RPMI7951 (cell line): Measurements from ENCODE around the gene ISOC2. TPM values are rescaled to one million over a fixed set of nuclear protein-coding genes. Genes with fewer than 3 reads are reported as not detected.
A peak's percentile ranks its signal among the peaks of the same experiment; 100 is the strongest.

Experiments
- DNase-seq: peaks from one replicate; pipeline ENCODE4 v3.0.0-alpha.2; 2012; ENCODE audit warnings: low read depth
- total RNA-seq: library from RNA; depleted of rRNA; stranded (reverse); fragments of >200 nt; shearing (Covaris generic); gene quantifications from 2 replicates; pipeline ENCODE4 v1.2.3, GENCODE V29; 2014

ISOC2 gene
- total RNA-seq, 1 experiment from 2014 or later, result 81.9 TPM

GRCh38 chr19:55489711-55490477 is 28.5 kb upstream of the ISOC2 start:
- DNase-seq, result no peak

- DNase-seq, result no peak
Observed at GRCh38 chr19:55488986-55489710, 27.7 kb upstream of the ISOC2 start.

DNA sequence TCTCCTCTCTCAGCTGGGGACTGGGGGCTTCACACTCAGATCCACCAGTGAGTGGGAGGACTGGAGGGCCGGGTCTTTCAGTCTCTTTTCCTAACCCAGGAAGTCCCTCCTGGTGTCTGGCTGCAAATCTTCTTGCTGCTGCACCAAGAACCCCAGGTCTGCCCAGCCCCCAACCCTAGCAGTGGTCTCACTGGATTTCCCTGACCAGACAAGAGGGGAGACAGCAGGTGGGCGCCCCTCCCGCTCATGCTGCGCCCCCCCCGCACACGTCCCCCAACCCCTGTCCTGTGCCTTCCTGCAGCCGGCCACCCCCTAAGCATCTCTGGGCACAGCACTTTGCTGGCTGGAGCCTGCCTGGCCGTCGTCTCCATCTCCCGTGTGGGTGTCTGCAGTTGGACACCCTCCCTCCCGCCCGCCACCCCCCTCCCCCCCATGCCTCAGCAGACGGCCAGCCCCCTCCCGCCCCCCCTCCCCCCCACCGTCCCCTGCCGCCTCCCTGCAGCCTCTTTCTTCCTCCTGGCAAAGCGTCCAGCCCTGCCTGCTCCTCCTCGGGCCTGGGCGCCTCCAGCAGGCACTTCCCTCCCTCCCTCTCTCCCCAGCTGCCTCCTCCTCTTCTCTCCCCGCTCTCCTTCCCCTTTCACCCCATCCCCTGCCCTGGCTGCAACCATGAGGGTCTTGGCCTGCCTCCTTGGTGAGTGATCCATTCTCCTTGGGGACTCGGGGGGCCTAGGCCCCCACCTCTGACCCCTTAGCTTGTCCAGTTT is 26.7 kb upstream of the ISOC2 start, which contains the start of gene SSC5D:
Gene SSC5D (plus strand): TSS at position 513 of the 764 bp plus-strand sequence. CDS start 154 bp downstream, at position 667.
- peak; percentile 77 for DNase-seq

GRCh38 chr19:55486971-55487923 is 25.8 kb upstream of the ISOC2 start:
- DNase-seq, result peak; percentile 99

- peak; percentile 64 for DNase-seq
Observed at GRCh38 chr19:55486043-55486970, 24.9 kb upstream of the ISOC2 start.

GRCh38 chr19:55485439-55486011 is 24.1 kb upstream of the ISOC2 start:
- DNase-seq, result no peak

GRCh38 chr19:55484593-55485438 is 23.4 kb upstream of the ISOC2 start, which contains the start of gene NAT14:
Gene NAT14 (plus strand): TSS chr19:55485188. CDS start chr19:55485709, 521 bp downstream.
- peak; percentile 68 for DNase-seq

- no peak for DNase-seq
Observed at GRCh38 chr19:55483706-55484592, 22.5 kb upstream of the ISOC2 start.

DNA sequence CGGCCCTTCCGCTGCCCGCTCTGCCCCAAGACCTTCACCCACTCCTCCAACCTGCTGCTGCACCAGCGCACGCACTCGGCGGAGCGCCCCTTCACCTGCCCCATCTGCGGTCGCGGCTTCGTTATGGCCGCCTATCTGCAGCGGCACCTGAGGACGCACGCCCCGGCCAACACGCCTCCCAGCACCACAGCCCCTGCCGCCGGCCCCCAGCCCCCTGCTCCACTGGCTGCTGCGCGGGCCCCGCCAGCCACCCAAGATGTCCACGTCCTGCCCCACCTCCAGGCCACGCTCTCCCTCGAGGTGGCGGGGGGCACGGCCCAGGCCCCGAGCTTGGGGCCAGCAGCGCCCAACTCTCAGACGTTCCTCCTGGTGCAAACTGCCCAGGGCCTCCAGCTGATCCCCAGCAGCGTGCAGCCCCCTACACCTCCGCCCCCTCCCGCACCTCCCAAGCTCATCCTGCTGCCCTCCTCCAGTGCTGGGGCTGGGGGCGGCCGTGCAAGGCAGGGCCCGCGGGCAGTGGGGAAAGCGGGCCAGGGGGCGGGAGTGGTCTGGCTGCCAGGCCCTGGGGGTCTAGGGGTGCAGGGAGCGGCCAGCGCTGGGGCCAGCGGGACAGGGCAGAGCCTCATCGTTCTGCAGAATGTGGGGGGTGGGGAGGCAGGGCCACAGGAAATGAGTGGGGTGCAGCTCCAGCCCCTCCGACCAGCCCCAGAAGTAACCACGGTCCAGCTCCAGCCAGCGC is 21.7 kb upstream of the ISOC2 start:
- DNase-seq, result no peak

DNA sequence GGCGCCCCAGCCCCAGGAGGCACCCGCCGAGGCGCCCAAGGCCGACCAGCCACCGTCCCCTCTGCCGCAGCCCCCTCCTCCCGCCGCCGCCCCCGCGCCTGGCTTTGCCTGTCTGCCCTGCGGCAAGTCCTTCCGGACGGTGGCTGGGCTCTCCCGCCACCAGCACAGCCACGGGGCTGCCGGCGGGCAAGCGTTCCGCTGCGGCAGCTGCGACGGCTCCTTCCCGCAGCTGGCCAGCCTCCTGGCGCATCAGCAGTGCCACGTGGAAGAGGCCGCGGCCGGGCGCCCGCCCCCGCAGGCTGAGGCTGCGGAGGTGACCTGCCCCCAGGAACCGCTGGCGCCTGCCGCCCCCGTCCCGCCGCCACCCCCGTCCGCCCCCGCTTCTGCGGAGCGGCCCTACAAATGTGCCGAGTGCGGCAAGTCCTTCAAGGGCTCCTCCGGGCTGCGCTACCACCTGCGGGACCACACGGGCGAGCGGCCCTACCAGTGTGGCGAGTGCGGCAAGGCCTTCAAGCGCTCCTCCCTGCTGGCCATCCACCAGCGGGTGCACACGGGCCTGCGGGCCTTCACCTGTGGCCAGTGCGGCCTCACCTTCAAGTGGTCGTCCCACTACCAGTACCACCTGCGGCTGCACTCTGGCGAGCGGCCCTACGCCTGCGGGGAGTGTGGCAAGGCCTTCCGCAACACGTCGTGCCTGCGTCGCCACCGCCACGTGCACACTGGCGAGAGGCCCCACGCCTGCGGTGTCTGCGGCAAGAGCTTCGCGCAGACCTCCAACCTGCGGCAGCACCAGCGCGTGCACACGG is 20.9 kb upstream of the ISOC2 start:
- DNase-seq, result no peak

DNA sequence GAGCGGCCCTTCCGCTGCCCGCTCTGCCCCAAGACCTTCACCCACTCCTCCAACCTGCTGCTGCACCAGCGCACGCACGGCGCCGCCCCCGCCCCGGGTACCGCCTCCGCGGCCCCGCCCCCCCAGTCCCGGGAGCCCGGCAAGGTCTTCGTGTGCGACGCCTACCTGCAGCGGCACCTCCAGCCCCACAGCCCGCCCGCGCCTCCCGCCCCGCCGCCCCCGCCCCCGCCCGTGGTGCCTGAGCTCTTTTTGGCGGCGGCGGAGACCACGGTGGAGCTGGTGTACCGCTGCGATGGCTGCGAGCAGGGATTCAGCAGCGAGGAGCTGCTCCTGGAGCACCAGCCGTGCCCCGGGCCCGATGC is 20.3 kb upstream of the ISOC2 start:
- no peak for DNase-seq

GRCh38 chr19:55481148-55481793 is 19.8 kb upstream of the ISOC2 start:
- DNase-seq, result no peak

- DNase-seq, result no peak
Observed at GRCh38 chr19:55479451-55480230, 18.2 kb upstream of the ISOC2 start.

DNA sequence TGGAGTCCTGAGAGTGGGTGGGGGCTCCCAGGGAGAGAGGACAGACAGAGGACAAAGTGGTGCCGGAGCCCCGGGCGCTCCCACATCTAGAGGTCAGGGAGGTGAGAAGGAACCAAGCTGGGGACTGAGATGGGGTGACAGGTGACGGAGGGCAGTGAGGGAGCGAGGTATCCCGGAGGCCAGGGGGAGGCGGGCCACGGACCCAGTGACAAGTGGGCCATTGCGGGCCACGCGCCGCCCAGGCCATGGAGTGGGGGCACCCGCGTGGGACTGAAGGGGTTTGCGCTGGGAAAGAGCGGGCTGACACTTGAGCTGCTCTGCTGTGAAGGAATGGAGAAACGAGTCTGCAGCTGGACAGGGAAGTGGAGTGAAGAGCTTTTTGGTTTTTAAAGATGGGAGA is 17.6 kb upstream of the ISOC2 start:
- no peak for DNase-seq

DNA sequence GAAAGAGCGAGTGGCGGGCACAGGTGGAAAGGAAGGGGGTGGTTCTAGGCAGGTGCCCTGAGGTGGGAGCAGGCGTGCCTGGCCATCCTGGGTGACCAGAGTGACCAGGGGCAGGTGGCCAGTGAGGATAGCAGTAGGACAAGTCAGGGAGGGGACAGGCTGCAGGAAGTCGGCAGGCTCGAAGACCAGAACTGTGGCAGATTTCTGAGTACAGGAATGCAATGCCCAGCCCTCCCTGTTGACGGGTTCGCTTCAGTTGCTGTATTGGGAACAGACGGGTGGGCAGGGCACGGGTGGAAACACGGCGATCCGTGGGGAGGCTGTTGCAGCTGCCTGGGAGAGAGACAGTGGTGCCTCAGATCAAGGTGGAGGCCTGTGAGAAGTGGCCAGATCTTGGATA is 16.9 kb upstream of the ISOC2 start:
- DNase-seq, result no peak
